ENCODE data around the gene CCDC78.
"Not testable (repeated sequence)": the region's sequence is repeated elsewhere in the genome, so short reads cannot be mapped to it uniquely, and the experiment has no call there.

Gene CCDC78

DNA sequence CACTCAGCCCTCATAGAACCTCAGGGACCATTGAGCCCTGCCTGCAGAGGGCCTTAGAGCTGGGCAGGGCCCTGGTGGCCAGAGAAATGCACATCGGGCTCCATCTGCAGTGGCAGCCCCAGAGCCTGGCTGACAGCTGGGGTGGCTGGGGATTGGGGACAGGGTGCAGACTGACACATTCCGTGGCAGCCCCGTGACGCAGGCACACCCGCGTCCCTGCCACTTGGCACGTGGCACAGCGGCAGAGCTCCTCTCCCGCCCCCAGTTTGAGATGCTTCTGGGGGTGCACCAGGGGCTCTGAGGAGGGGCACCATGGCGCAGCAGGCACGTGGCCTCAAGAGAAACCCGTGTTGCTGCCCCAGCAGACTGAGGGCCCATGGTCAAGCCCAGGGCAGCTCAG, 22.8 kb downstream of the CCDC78 start:
- no peak overlapping the region for H3K4me3 ChIP-seq (ENCODE audit: low read depth, low read length)
- DNase-seq (ENCODE audit: low read depth) = no peak

DNA sequence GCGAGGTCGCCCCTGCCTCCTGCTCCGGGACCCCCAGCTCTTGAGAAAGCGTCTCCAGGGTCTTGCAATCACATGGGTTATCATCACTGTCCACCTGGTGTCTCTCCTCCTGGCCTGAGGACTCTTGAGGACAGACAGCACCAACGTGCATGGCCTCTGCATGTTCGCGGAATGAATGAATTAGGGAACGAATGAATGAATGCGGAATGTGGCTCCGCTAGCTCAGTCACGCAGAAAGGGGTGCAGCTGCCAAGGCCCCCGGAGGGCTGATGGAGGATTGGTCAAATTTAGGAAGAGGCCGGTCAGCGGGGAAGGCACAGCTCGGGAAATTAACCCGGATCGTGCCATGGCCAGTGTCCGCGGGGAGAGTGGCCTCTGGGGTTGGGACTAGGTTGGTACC, 23.9 kb downstream of the CCDC78 start:
- no peak for DNase-seq (ENCODE audit: low read depth)
- H3K4me3 ChIP-seq (ENCODE audit: low read depth, low read length) = no peak overlapping the region

DNA sequence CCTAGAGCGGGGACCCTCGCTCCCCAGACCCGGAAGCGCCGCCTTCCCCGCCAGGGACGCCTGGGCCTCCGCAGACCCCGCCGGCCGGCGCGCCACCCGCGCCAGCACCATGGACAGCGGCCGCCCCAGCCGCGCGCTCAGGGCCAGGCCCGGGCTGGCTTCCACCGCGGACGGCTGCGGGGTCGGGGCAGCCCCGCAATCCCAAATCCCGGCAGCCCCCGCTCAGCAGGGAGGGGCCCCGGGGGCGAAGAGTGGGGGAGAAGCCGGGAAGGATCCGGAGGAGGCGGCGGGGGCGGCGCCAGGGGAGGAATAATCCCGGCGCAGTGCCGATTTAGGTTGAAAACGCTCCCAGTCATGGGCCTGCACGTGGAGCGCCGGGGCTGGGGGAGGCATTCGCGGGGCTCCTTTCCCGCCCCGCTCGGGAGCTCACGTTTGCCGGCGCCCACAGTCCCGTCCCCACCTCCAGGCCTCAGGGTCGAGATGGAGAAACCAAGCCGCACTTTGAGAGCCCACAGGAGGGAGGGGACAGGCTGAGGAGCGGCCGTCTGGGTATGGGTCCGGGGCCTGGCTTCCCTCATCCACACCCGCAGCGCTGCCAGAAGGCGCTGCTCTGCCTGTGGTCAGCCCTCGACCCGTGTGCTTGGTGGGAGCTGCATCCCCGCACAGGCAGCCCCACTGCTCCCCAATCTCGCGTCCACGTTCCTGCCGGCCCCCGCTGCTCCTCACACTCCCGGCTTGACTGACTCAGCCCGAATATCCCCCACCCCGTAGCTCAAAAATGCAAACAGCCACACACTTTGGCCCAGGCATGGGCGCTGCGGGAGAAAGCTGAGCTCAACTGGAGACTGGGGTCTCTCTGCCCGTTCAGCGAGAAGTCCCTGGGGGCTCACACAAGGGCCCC, 25.3 kb downstream of the CCDC78 start:
- DNase-seq (ENCODE audit: low read depth) = no peak
- H3K4me3 ChIP-seq (ENCODE audit: low read depth, low read length) = no peak overlapping the region

DNA sequence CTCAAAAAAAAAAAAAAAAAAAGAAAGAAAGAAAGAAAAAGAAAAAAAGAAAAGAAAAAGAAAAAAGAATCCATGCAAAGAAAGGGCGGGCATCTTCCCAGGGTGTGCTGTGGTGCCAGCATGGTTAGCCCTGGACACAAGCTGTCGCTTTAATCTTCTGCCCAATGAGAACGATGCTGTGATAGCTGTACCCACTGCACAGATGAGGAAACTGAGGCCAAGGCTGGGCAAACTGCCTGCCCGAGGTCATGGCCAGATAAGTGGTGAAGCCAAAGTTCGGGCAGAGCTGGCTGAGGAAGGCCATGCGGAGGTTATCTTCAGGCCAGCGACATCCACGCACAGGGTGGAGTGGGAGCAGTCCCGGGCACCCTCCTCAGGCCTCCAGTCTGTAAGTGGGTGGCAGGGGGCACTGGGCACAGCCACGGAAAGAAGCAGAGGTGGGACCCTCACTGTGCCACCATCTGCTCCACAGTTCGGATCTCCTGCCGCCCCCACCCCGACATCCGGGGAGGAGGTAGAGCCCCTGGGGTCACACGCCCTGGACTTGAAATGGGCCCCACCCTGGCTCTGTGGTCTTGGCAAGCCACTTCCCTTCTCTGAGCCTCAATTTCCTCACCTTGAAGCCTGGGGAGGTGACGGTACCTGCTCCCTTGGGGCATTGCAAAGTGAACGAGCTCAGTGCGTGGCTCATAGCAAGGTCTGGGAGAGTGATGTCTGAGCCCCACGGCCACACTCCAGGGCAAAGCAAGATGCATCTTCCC, 27.2 kb downstream of the CCDC78 start:
- no peak for DNase-seq (ENCODE audit: low read depth)
- no peak overlapping the region for H3K4me3 ChIP-seq (ENCODE audit: low read depth, low read length)

DNA sequence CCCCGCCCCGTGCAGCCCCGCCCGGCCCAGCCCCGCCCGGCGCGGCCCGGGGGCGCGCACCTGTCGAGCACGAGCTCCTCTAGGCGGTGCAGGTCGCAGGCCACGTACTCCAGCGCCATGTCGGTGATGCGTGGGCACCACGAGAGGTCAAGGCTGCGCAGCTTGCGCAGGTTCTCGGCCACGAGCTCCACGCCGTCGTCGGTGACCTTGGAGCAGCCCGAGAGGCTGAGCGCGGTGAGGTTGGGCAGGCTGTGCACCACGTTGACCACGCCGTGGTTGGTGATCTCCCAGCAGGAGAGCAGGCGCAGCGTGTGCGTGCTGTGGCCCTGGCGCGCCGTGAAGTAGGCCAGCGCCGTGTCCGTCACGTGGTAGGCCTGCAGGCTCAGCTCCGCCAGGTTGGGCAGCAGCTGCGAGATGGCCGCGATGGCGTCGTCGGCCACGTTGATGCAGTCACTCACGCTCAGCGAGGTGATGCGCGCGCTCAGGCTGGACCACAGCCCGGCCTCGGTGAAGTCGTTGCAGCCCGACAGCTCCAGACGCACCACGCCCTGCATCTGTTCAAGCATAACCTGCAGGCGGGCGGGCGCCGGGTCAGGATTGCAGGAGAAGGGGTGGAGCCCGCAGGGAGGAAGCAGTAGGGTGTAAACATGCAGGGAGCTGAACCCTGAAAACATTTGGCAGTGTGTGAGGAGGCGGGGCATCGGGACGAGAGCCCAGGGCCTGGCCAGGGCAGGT, 30.7 kb downstream of the CCDC78 start:
- H3K4me3 ChIP-seq (ENCODE audit: low read depth, low read length) = no peak overlapping the region
- no peak for DNase-seq (ENCODE audit: low read depth)

DNA sequence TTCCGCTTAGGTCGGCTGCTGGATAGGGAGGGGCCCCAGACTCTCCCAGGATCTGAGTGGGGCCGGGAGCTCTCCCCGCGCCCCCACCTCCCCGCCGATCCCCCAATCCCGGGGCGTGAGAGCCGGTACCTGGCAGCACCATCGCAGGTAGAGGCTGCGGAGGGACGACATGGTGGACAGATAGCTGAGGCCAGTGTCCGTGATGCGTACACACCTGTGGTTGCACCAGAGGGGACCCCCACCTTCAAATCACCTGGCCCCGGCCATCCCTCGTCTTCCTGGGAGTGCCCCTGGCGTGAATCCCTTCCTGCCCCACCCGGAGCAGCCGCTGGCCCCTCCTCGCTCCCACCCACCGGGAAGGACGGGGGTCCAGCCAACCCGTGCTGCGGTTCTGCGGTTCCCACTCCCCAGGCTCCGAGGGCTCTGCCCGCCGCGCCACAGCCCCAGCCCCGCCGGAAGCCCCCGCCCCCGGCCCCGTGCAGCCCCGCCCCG, 31.3 kb downstream of the CCDC78 start:
- H3K4me3 ChIP-seq (ENCODE audit: low read depth, low read length) = no peak overlapping the region

DNA sequence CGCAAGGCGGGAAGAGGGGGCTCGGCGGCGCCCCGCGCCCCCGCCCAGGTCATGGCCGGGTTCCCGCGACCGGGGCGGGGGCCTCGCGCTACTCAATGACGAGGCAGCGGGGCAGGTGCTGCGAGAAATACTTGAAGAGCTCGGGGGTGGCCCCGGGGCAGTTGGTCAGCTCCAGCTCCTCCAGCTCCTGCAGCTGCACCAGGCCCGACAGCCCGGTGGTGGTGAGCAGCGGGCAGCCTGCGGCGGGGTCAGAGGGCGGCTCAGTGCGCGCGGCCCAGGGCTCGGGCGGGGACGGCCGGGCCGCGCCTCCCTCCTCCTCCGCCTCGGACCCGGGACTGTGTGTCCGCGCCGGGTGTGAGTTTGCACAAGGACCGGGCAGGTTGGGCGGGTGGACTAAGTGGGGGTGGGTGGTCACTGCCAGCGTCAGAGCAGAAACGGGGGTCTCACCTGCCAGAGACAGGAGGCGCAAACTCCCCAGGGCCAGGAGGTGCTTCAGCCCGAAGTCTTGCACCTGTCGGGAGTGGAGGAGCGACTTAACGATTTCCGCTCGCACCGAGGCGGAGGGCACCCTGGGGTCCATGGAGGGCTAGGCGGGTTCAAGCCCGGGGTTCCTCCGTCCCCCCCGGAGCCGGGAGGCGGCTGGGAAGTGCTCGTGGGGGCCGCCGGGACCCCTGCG, 31.9 kb downstream of the CCDC78 start:
- DNase-seq (ENCODE audit: low read depth) = no peak
- no peak overlapping the region for H3K4me3 ChIP-seq (ENCODE audit: low read depth, low read length)

More for the DNA sequence above, 31.3 kb downstream of the CCDC78 start:
- no peak for DNase-seq (ENCODE audit: low read depth)

DNA sequence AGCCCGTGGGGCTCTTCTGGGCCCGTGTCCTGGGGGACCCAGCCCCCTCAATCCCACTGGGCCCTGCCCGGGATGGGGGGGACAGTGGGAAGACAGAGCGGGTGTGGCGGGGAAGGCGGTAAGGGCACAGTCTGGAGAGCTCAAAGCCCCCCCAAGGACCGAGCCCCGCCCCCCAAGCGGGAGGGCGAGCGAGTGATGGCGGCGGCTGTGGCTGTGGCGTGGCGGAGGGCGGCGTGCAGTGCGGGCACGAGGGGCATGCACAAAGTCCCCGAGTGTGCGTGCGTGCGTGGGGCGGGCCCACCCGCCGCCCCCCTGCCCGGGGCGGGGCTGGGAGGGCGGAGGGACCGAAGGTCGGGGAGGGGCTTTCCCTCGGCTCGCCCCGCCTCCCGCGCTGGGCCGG, 32.5 kb downstream of the CCDC78 start:
- no peak overlapping the region for H3K4me3 ChIP-seq (ENCODE audit: low read depth, low read length)
- DNase-seq (ENCODE audit: low read depth) = no peak

DNA sequence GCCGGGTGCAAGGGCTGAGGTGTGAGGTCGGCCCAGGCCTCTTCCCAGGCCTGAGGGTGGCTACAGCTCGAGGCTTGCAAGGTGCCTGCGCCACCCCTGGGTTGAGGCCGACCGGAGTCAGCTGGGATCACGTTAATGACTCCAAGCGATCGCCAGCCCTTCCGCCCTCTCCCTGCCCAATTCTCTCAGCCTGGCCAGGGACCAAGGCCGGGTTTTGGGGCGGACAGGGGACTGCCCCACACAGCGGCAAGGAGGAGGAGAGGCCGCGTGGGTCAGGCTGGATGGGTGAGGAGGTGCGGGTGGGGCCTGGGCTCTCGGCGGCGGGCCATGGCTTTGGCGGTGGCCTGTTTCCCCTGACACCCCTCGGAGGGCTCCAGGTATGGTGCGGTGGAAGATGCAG, 32.9 kb downstream of the CCDC78 start:
- DNase-seq (ENCODE audit: low read depth) = no peak
- H3K4me3 ChIP-seq (ENCODE audit: low read depth, low read length) = no peak overlapping the region

DNA sequence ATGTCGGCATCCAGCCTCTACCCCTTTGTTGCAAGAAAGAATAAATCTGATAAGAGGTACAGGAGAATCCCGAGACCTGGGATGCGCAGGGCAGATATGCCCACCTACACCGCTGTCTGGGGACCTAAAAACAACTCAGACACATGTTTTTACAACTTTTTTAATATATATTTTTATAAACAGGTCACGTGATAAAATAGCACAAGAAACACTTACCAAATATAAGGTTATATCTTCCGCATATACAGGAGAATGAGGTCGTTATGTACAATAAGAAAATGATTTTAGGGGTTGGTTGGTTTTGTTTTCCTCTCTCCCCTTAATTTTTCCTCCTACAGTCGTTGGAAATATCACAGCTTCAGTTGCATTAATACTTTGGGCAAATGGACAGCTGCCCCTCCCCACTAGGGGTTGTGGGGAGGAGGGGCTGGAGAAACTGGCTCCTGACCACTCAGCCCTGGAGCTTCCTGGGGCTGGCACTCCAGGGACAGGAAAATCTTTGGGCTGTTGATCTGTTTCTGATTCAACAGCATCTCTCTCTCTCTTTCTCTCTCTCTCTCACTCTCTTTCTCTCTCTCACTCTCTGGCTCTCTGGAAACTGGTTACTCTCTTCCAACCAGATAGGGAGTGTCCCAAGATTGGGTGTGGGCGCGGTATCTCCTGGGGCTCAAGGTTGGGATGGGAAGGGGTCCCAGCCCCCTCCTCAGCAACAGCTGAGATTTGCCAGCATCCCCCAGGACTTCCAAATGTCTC, 33.7 kb downstream of the CCDC78 start:
- no peak overlapping the region for H3K4me3 ChIP-seq (ENCODE audit: low read depth, low read length)
- DNase-seq (ENCODE audit: low read depth) = no peak

DNA sequence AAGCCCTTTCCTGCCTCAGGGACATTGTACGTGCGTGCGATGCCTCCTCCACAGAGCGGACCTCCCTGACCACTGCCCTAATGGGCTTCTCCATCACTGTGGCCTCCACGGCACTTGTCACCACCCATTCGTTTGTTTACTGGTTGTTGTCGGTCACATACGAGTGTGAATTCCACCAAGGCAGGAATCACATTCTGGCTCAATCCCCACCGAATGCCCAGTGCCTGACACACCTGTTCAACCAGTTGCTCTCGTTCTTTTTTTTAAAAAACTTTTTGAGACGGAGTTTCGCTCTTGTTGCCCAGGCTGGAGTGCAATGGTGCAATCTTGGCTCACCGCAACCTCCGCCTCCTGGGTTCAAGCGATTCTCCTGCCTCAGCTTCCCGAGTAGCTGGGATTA, 35.0 kb downstream of the CCDC78 start:
- H3K4me3 ChIP-seq (ENCODE audit: low read depth, low read length); DNase-seq (ENCODE audit: low read depth): not testable (repeated sequence)

DNA sequence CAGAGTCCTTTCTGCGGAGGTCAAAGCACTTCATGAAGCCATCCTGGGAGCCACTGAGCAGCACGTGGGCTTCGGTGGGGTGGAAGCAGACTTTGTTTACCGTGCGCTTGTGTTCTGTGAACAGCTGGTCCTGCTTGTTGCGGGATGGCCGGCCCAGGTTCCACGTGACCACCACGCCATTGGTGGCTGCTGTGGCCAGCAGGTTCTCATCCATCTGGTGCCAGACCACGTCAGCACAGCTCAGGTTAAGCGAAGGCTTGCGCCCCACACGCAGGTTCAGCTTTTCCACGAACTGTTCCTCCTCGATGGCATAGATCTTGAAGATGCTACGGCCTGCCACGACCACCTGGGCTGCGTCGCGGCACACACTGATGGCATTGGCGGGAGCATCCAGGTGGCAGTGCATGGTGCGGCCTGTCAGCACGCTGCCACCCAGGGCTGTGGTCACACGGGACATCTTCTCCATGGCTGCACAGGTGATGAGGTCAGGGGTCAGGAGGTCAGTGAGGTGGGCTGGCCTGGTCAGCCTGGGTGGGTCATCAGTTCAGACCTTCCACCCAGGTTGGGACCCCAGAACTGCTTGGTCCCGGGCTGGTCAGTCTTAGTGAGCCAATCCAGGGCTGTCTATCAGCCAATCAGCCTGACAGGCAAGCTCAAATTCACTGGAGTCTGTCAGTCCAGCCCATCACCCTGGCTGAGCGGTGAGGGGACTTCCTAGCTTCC, 36.9 kb downstream of the CCDC78 start:
- H3K4me3 ChIP-seq (ENCODE audit: low read depth, low read length) = peak overlapping the region; percentile 77
- DNase-seq (ENCODE audit: low read depth) = no peak

DNA sequence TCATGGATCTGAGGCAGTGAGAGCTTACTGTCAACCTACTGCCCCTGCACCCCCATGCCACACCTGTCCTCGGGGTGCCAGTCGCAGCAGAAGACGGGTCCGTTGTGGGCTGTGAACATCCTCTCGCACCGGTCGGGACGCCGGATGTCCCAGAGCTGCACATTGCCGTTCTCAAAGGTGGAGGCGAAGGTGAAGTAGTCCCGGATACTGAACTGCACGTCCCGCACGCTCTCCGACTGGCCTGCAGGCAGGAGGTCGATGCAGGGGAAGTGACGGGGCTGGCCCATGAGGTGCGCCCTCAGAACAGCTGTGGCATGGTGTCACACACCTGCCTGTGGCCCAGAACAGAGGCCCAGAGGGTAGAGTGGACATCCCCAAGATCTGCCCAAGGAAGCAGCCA, 38.7 kb downstream of the CCDC78 start:
- DNase-seq (ENCODE audit: low read depth) = no peak
- H3K4me3 ChIP-seq (ENCODE audit: low read depth, low read length) = no peak overlapping the region

DNA sequence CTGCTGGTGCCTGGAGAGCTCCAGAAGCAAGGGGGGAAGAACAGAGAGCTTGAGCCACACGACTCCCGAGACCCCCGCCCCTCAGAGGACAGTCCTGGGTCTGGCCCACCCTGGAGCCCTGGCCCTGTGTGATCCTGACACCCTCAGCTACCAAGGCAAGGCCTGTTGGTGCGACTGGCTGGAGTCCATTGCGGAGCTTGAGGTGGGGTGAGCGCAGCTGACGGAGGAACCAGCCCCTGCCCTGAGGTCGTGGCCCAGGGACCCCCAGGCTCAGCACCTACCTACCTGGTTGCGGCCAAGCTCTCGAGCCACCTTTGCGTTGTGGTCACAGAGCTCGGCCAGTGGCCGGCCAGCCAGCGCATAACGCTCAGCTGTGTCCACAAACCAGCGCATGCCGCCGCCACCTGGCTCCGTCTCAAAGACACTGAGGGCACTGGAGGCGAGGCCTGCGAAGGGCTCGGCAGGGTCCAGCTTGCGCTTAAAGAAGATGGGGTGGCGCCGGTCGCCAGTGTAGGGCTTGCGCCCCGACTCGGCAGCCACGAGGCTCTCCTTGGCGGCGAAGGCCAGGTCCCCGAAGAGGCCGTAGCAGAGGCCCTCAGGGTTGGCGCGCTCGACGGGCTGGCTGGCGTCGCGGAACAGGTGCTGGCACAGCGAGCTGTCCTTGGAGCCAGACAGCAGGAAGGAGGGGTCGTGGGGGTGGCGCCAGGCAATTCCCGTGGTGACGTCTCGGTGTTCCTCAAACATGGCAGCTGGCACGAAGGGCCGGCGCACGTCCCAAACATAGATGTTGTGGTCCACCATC, 39.6 kb downstream of the CCDC78 start:
- no peak for DNase-seq (ENCODE audit: low read depth)
- no peak overlapping the region for H3K4me3 ChIP-seq (ENCODE audit: low read depth, low read length)

DNA sequence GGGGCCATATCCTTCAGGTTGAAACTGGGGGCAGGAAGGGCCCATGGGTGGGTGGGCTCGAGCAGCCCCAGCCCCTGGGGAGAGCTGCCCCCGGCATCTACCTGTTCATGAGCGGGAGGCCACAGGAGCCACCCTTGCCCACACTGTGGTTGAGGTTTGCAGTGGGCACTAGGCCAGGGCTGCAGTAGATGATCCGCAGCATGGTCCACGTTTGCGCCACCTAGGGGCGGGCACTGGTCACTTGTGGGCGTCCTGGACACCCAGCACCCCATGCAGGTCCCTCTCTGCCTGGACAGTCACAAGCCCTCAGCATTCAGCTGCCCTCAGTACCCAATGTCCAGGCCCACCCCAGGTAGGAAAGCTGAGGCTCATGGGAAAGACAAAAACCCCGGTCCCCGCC, 40.3 kb downstream of the CCDC78 start:
- H3K4me3 ChIP-seq (ENCODE audit: low read depth, low read length) = no peak overlapping the region
- DNase-seq (ENCODE audit: low read depth) = no peak

DNA sequence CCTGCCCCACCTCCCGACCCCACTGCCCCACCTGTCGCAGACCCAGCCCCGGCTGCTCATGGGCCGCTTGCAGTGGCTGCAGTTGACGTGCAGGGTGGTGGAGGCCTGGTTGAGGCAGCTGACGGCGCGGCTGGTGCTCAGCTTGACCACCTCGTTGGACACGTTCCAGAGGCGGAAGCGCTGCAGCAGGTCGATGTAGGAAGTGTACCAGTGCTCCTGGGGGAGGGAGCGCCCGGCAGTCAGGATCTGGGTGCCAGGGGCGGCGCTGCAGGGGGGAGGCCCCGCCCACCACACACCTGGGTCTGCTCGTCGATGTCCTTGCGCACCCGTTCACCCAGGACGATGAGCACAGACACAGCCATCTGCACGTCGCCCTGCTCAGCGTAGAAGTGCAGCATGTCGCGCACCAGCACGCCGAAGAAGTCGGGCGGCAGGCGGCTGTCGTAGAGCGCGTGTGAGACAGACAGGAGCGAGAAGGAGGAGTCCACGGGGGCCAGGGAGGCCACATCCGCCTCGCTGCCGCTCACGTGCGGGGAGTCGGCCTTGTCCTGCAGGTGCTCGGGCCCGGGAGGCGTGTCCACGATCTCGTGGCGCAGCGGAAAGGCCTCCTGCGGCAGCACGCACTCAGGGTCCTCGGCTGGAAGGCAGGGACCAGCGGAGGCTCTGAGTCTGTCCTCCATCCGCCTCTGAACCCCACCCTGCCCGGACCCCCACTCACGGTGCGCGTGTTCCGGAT, 41.1 kb downstream of the CCDC78 start:
- no peak overlapping the region for H3K4me3 ChIP-seq (ENCODE audit: low read depth, low read length)
- DNase-seq (ENCODE audit: low read depth) = no peak
